ENCODE data around the gene SLC12A1.

Gene SLC12A1

GRCh38 chr15:48281674-48282073 lies 75.6 kb downstream of the SLC12A1 start:
- no peak for DNase-seq (ENCODE audit: low read depth in 2 of 2)
- H3K4me3 ChIP-seq (replicated peaks in 1 of 2; ENCODE audit: low read depth in 2 of 2, low read length in 2 of 2) = no peak overlapping the region
- TF ChIP-seq, protein P1, sequence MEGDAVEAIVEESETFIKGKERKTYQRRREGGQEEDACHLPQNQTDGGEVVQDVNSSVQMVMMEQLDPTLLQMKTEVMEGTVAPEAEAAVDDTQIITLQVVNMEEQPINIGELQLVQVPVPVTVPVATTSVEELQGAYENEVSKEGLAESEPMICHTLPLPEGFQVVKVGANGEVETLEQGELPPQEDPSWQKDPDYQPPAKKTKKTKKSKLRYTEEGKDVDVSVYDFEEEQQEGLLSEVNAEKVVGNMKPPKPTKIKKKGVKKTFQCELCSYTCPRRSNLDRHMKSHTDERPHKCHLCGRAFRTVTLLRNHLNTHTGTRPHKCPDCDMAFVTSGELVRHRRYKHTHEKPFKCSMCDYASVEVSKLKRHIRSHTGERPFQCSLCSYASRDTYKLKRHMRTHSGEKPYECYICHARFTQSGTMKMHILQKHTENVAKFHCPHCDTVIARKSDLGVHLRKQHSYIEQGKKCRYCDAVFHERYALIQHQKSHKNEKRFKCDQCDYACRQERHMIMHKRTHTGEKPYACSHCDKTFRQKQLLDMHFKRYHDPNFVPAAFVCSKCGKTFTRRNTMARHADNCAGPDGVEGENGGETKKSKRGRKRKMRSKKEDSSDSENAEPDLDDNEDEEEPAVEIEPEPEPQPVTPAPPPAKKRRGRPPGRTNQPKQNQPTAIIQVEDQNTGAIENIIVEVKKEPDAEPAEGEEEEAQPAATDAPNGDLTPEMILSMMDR (IDR thresholded peaks at IDR 0.05; ENCODE audit: low read depth, low read length) = peak; percentile 4

GRCh38 chr15:48282216-48282615 lies 76.1 kb downstream of the SLC12A1 start:
- peak in 1 of 2 donors; percentile 28 for DNase-seq (ENCODE audit: low read depth in 2 of 2)
- TF ChIP-seq, protein P1 (IDR thresholded peaks at IDR 0.05; ENCODE audit: low read depth, low read length) = no peak
- no peak overlapping the region for H3K4me3 ChIP-seq (replicated peaks in 1 of 2; ENCODE audit: low read depth in 2 of 2, low read length in 2 of 2)

- TF ChIP-seq, protein P1 (IDR thresholded peaks at IDR 0.05; ENCODE audit: low read depth, low read length) = no peak
- H3K4me3 ChIP-seq (replicated peaks in 1 of 2; ENCODE audit: low read depth in 2 of 2, low read length in 2 of 2) = no peak overlapping the region
- peak in 1 of 2 donors; percentile 20 for DNase-seq (ENCODE audit: low read depth in 2 of 2)
Observed at GRCh38 chr15:48283396-48284145, 77.5 kb downstream of the SLC12A1 start.

GRCh38 chr15:48285329-48286214 lies 79.5 kb downstream of the SLC12A1 start:
- H3K4me3 ChIP-seq (replicated peaks in 1 of 2; ENCODE audit: low read depth in 2 of 2, low read length in 2 of 2) = peak overlapping the region in 1 of 2 donors; percentile 16
- peak; percentile 83 to 92 for DNase-seq (ENCODE audit: low read depth in 2 of 2)
- TF ChIP-seq, protein P1 (IDR thresholded peaks at IDR 0.05; ENCODE audit: low read depth, low read length) = peak; percentile 64

DNA sequence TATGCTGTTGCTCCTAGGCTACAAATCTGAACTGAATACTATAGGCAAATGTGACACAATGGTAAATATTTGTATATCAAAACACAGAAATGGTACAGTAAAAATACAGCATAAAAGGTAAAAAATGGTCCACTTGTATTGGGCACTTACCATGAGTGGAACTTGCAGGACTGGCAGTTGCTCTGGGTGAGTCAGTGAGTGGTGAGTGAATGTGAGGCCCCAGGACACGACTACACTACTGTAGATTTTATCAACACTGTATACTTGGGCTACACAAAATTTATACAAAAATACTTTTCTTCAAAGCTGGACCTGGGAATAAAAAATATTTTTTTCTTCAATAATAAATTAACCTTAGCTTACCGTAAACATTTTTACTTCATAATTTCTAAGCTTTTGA lies 83.5 kb downstream of the SLC12A1 start:
- TF ChIP-seq, protein P1 (IDR thresholded peaks at IDR 0.05; ENCODE audit: low read depth, low read length) = no peak
- peak in 1 of 2 donors; percentile 3 for DNase-seq (ENCODE audit: low read depth in 2 of 2)
- H3K4me3 ChIP-seq (replicated peaks in 1 of 2; ENCODE audit: low read depth in 2 of 2, low read length in 2 of 2) = no peak overlapping the region

- TF ChIP-seq, protein P1 (IDR thresholded peaks at IDR 0.05; ENCODE audit: low read depth, low read length) = no peak
- no peak for DNase-seq (ENCODE audit: low read depth in 2 of 2)
- no peak overlapping the region for H3K4me3 ChIP-seq (replicated peaks in 1 of 2; ENCODE audit: low read depth in 2 of 2, low read length in 2 of 2)
Observed at GRCh38 chr15:48292458-48292857, 86.4 kb downstream of the SLC12A1 start.

Measured in cardiac fibroblast (primary cell).